Astrocyte of the spinal cord (primary cell): Measurements from ENCODE around the gene PRKCA.
"Not testable (repeated sequence)": the region's sequence is repeated elsewhere in the genome, so short reads cannot be mapped to it uniquely, and the experiment has no call there.

Source experiments
- DNase-seq: peaks from one replicate; pipeline ENCODE4 v3.0.0; 2011; ENCODE audit warnings: low read depth, low spot score
- H3K4me3 ChIP-seq: 2 replicates; pipeline ENCODE4 v1.5.1; 2011; ENCODE audit warnings: low read depth, mild to moderate bottlenecking, low read length, moderate library complexity
- CTCF ChIP-seq: IDR thresholded peaks from 2 replicates; pipeline ENCODE4 v1.5.1; 2012; ENCODE audit warnings: low read depth, mild to moderate bottlenecking, low read length, inconsistent platforms
- in situ Hi-C: cut with HindIII; loops from 2 replicates; pipeline ENCODE4 v1.10.0; 2017; ENCODE audit warnings: low sequenced_read_pairs

The PRKCA gene

GRCh38 chr17:66355510-66355909 is 53.1 kb downstream of the PRKCA start:
- in situ Hi-C loops = no loop called here
- H3K4me3 ChIP-seq = no peak overlapping the region
- TF ChIP-seq CTCF = no peak
- no peak for DNase-seq

- no peak for TF ChIP-seq CTCF
- peak; percentile 36 for DNase-seq
- in situ Hi-C loops = no loop called here
- H3K4me3 ChIP-seq = no peak overlapping the region
These were observed 54.6 kb downstream of the PRKCA start for GRCh38 chr17:66357037-66357436.

DNA sequence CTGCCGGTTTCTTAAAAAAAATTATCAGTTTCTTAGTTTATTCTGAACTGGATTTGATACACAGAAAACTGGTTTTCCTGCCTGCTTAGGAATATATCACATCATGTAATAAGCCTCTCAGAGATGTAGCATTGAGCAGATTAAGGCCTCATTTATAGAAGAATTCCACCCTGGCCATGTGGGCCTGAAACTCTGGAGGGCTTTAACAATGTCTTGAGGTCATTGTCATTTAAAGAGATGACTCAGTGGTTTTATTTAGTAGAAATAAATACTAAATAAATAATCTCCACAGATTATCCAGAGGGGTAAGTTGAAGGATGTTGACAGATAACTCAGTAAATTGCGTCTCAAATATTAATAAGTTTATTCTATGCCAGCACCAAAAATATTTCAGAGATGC is 56.9 kb downstream of the PRKCA start:
- in situ Hi-C loops = no loop called here
- no peak for DNase-seq
- H3K4me3 ChIP-seq = no peak overlapping the region
- no peak for TF ChIP-seq CTCF

DNA sequence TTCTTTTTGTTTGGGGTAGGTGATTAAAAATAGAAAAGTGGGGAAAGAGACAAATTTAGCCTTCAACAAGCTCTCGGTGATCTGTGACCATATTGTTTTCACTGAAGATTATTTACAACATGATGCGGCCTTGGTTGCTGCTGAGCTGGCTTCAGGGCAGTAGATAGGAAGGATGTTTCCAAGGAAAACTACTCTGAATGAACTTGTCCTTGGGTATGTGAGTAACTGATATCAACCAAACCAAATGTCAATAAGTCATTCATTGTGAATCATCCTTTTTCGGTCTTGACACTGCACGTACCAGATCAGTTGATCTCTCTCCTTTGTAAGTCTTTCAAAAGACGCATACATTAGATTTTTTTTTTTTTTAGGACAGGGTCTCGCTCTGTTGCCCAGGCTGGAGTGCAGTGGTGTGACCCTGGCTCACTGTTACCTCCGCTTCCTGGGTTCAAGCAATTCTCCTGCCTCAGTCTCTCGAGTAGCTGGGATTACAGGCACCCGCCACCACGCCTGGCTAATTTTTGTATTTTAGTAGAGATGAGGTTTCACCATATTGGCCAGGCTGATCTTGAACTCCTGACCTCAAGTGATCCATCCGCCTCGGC is 58.6 kb downstream of the PRKCA start:
- DNase-seq, H3K4me3 ChIP-seq, in situ Hi-C loops: not testable (repeated sequence)

DNA sequence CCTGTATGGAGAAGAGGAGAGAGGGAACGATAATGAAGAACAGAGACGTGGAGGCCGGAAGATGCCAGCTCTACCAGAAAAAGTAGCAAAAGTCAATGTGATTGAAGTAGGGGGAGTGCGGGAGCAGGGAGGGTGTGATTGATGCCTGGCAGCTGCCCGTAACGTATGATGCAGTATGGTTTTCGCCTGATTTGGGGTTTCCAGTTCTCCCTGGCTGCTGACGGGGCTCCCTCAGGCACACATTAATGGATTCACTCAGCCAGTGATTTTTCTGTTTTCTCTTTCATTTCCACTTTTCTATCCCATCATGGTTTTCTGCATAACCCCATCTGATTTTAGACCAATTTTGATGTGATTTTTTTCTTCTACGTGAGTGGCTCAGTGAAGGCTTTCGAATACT is 62.1 kb downstream of the PRKCA start:
- no peak overlapping the region for H3K4me3 ChIP-seq
- TF ChIP-seq CTCF = no peak
- DNase-seq = no peak
- in situ Hi-C loops = no loop called here

- peak; percentile 24 for DNase-seq
- no peak for TF ChIP-seq CTCF
- H3K4me3 ChIP-seq = no peak overlapping the region
These were observed 62.6 kb downstream of the PRKCA start for GRCh38 chr17:66364990-66365490.

DNA sequence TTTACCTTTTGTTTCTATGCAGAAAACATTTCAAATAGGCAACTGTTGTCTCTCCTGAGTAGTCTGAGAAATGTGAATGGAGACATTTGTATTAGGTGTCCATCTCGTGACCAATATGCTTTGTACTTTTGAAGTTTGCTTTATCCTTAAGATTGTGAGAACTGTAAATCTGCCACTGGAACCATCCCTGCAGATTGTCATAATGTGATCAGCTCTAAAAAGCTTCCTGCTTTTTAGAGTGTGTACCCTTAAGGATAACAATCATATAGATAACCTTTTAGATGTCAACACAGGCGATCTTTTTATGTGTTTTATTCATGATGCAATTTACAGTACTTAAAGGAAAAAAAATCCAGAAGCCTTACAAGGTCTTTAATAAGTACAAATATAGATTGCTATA is 63.5 kb downstream of the PRKCA start:
- no peak for DNase-seq
- no peak for TF ChIP-seq CTCF
- no peak overlapping the region for H3K4me3 ChIP-seq
- in situ Hi-C loops = no loop called here

More at GRCh38 chr17:66364990-66365490, 62.6 kb downstream of the PRKCA start:
- in situ Hi-C loops = no loop called here
